ENCODE results near the gene GAK. TPM values are rescaled to one million over a fixed set of nuclear protein-coding genes. Genes with fewer than 3 reads are reported as not detected.

Gene GAK
- total and polyA plus RNA-seq, 2 donors from 2014 or later = 92.0 to 124 TPM

DNA sequence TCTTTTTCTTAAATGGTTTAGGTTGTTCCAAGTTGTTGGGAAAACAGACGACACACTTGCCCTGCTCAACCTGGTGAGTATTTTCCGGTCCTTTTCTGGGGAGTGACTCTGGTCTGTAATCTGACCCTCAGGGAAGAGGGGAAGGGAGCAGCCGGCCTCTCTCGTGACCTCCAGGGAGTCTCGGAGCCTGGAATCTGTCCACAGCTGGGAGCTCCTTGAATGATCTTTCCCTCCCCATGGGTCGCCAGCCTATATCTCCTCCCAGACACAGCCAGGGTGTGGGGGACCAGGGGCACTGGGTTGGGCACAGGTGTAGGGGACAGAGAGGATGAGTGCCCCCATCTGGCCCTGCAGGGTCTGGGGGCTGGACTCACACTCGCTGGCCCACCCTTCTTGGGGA lies 19.1 kb upstream of the GAK start:
- Histone ChIP-seq H3K27ac (ENCODE audit: low read depth in 2 of 2, low read length in 2 of 2) (no peak overlapping the region), H3K27me3 (ENCODE audit: control insufficient read depth, insufficient read depth, low read length) (no peaks in the 10 kb centered on the region), H3K4me3 (ENCODE audit: low read length in 3 of 3) (no peak overlapping the region), H3K36me3 (ENCODE audit: control insufficient read depth in 2 of 3, insufficient read depth in 3 of 3, low read length in 3 of 3) (peaks cover 0 to 5% (median 0%) of the 10 kb centered on the region in 3 donors), H3K4me1 (ENCODE audit: control insufficient read depth in 2 of 3, insufficient read depth in 2 of 3, low read depth in 1 of 3, low read length in 3 of 3) (no peaks in the 10 kb centered on the region), H3K9ac (ENCODE audit: low read length in 3 of 3) (no peak overlapping the region), H3K9me3 (ENCODE audit: control insufficient read depth in 2 of 3, insufficient read depth in 1 of 3, low read length in 3 of 3) (no peaks in the 10 kb centered on the region)
- DNase-seq (peak in 2 of 5 donors; percentile 46 to 50), FAIRE-seq (no peak)
- TF ChIP-seq, protein P1, sequence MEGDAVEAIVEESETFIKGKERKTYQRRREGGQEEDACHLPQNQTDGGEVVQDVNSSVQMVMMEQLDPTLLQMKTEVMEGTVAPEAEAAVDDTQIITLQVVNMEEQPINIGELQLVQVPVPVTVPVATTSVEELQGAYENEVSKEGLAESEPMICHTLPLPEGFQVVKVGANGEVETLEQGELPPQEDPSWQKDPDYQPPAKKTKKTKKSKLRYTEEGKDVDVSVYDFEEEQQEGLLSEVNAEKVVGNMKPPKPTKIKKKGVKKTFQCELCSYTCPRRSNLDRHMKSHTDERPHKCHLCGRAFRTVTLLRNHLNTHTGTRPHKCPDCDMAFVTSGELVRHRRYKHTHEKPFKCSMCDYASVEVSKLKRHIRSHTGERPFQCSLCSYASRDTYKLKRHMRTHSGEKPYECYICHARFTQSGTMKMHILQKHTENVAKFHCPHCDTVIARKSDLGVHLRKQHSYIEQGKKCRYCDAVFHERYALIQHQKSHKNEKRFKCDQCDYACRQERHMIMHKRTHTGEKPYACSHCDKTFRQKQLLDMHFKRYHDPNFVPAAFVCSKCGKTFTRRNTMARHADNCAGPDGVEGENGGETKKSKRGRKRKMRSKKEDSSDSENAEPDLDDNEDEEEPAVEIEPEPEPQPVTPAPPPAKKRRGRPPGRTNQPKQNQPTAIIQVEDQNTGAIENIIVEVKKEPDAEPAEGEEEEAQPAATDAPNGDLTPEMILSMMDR (IDR thresholded peaks at IDR 0.05; ENCODE audit: borderline replicate concordance, extremely low read depth, insufficient read depth) = no peak
- intact Hi-C loops (cut with DNase I) = no loop called here

DNA sequence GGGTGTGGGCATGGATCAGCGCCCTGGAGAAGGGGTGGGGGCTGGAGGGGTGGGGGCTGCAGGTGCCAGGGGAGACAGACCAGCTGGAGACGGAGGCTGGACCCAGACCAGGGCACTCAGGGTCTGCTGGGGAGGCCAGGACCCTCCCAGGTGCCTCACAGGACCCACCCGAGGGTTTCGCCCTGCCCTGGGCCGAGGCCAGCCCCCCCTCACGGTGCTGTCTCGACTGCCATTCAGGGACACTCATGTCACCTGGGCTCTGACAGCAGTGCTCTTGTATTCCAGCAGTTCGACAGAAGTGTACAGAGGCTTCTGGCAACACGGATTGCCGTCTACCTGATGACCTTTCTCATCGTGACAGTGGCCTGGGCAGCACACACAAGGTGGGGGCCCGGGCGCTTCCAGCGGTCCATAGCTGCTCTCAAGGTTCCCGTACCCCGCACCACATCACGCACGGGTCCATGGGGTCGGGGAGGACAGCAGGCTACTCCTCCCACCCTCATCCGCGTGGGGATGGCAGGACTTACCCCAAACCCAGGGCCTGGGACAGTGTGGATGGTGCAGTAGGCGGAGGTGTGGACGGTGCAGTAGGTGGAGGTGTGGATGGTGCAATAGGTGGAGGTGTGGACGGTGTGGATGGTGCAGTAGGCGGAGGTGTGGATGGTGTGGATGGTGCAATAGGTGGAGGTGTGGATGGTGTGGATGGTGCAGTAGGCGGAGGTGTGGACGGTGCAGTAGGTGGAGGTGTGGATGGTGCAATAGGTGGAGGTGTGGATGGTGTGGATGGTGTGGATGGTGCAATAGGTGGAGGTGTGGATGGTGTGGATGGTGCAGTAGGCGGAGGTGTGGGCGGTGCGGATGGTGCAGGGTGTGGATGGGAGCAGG lies 18.3 kb upstream of the GAK start:
- Histone ChIP-seq H3K4me3 (ENCODE audit: low read length in 3 of 3) (no peak overlapping the region), H3K4me1 (ENCODE audit: control insufficient read depth in 2 of 3, insufficient read depth in 2 of 3, low read depth in 1 of 3, low read length in 3 of 3) (no peaks in the 10 kb centered on the region), H3K9me3 (ENCODE audit: control insufficient read depth in 2 of 3, insufficient read depth in 1 of 3, low read length in 3 of 3) (no peaks in the 10 kb centered on the region), H3K9ac (ENCODE audit: low read length in 3 of 3) (no peak overlapping the region), H3K36me3 (ENCODE audit: control insufficient read depth in 2 of 3, insufficient read depth in 3 of 3, low read length in 3 of 3) (peaks cover 0 to 5% (median 0%) of the 10 kb centered on the region in 3 donors), H3K27me3 (ENCODE audit: control insufficient read depth, insufficient read depth, low read length) (no peaks in the 10 kb centered on the region), H3K27ac (ENCODE audit: low read depth in 2 of 2, low read length in 2 of 2) (no peak overlapping the region)
- TF ChIP-seq, protein P1 (IDR thresholded peaks at IDR 0.05; ENCODE audit: borderline replicate concordance, extremely low read depth, insufficient read depth) = no peak
- DNase-seq = peak in 2 of 5 donors; percentile 36 to 51
- FAIRE-seq = no peak
- intact Hi-C loops (cut with DNase I) = no loop called here

DNA sequence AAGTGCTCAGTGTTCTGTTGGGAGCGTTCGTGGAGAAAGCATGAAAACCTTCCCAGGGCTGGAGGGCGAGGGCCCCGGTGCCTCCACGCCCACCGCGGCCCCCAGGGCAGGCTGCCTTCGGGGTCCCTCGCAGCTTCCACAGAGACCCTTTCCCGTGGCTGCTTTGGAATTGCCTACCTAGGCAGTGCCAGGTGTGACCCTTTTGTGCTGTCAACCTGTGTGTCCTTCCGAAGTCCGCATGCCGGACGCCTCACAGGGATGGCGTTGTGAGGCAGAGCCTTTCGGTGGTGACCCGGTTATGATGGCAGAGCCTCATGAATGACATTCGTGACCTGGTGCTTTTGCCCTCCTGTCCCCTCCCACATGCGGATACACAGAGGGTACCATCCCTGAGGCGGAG lies 17.5 kb upstream of the GAK start:
- H3K9me3 ChIP-seq (ENCODE audit: control insufficient read depth in 2 of 3, insufficient read depth in 1 of 3, low read length in 3 of 3) = no peaks in the 10 kb centered on the region
- peak in 2 of 5 donors; percentile 25 to 52 for DNase-seq

More for the DNA sequence above, 17.5 kb upstream of the GAK start:
- intact Hi-C loops (cut with DNase I) = no loop called here
- FAIRE-seq = no peak
- TF ChIP-seq, protein P1 (IDR thresholded peaks at IDR 0.05; ENCODE audit: borderline replicate concordance, extremely low read depth, insufficient read depth) = no peak
- Histone ChIP-seq H3K27me3 (ENCODE audit: control insufficient read depth, insufficient read depth, low read length) (no peaks in the 10 kb centered on the region), H3K4me1 (ENCODE audit: control insufficient read depth in 2 of 3, insufficient read depth in 2 of 3, low read depth in 1 of 3, low read length in 3 of 3) (no peaks in the 10 kb centered on the region), H3K9ac (ENCODE audit: low read length in 3 of 3) (no peak overlapping the region), H3K4me3 (ENCODE audit: low read length in 3 of 3) (no peak overlapping the region), H3K27ac (ENCODE audit: low read depth in 2 of 2, low read length in 2 of 2) (no peak overlapping the region), H3K36me3 (ENCODE audit: control insufficient read depth in 2 of 3, insufficient read depth in 3 of 3, low read length in 3 of 3) (peaks cover 0 to 5% (median 0%) of the 10 kb centered on the region in 3 donors)
